ENCODE data around the gene GPR89A. TPM values are rescaled to one million over a fixed set of nuclear protein-coding genes. Genes with fewer than 3 reads are reported as not detected.

The GPR89A gene
- total and polyA plus RNA-seq, 8 donors = 5.8 to 60.6 (median 14.6) TPM

GRCh38 chr1:145696630-145696960 lies 88.8 kb downstream of the GPR89A start:
- no peak for DNase-seq
- H3K36me3 ChIP-seq = no peaks in the 10 kb centered on the region
- no peaks in the 10 kb centered on the region for H3K9me3 ChIP-seq
- WGBS, 5 donors = 86 to 96% (median 91%) methylated on average over 3 of the region's 3 CpGs
- H3K27me3 ChIP-seq = no peaks in the 10 kb centered on the region
- TF ChIP-seq POLR2AphosphoS5 (IDR thresholded peaks at IDR 0.05) (no peak), CTCF (IDR thresholded peaks at IDR 0.05) (no peak), POLR2A (IDR thresholded peaks at IDR 0.05) (no peak), EP300 (IDR thresholded peaks at IDR 0.05) (no peak)
- no peaks in the 10 kb centered on the region for H3K4me1 ChIP-seq
- H3K27ac ChIP-seq = no peak overlapping the region
- intact Hi-C loops (cut with DNase I; ENCODE audit: low total_unique reads) = no loop called here
- no peak overlapping the region for H3K4me3 ChIP-seq

GRCh38 chr1:145701306-145701862 lies 93.6 kb downstream of the GPR89A start:
- DNase-seq = no peak
- Histone ChIP-seq H3K36me3 (no peaks in the 10 kb centered on the region), H3K9me3 (no peaks in the 10 kb centered on the region), H3K4me3 (no peak overlapping the region), H3K4me1 (no peaks in the 10 kb centered on the region), H3K27ac (no peak overlapping the region), H3K27me3 (no peaks in the 10 kb centered on the region)
- WGBS, 5 donors = 74 to 89% (median 86%) methylated on average over 2 of the region's 2 CpGs
- intact Hi-C loops (cut with DNase I; ENCODE audit: low total_unique reads) = no loop called here
- TF ChIP-seq POLR2A (IDR thresholded peaks at IDR 0.05) (no peak), POLR2AphosphoS5 (IDR thresholded peaks at IDR 0.05) (no peak), EP300 (IDR thresholded peaks at IDR 0.05) (no peak), CTCF (IDR thresholded peaks at IDR 0.05) (no peak)

DNA sequence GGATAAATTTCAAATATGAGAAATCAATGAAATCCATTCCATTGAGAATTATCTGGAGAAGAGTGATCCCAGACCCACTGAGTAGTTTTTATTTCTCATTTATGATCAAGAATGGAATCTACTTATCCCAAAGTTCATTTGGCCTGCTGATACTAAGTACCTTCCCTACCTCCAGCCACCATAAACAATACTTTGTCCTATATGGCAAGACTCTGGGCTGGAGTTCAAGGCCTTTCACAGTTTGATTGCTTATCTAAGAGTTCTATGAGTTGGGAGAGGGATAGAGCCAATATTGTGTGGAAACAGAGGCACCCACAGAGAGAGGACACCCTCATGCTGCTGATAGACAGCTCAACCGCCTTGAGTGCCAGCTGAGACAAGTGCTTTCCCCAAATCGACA lies 94.3 kb downstream of the GPR89A start:
- no peaks in the 10 kb centered on the region for H3K4me1 ChIP-seq
- 74 to 92% (median 85%) methylated on average over 2 of the region's 2 CpGs for WGBS, 5 donors
- H3K27ac ChIP-seq = no peak overlapping the region
- no peak for TF ChIP-seq CTCF (IDR thresholded peaks at IDR 0.05)
- TF ChIP-seq POLR2AphosphoS5 (IDR thresholded peaks at IDR 0.05) = no peak
- TF ChIP-seq EP300 (IDR thresholded peaks at IDR 0.05) = no peak
- TF ChIP-seq POLR2A (IDR thresholded peaks at IDR 0.05) = no peak
- H3K36me3 ChIP-seq = no peaks in the 10 kb centered on the region
- H3K4me3 ChIP-seq = no peak overlapping the region
- DNase-seq = no peak
- H3K9me3 ChIP-seq = no peaks in the 10 kb centered on the region
- intact Hi-C loops (cut with DNase I; ENCODE audit: low total_unique reads) = no loop called here
- no peaks in the 10 kb centered on the region for H3K27me3 ChIP-seq

DNA sequence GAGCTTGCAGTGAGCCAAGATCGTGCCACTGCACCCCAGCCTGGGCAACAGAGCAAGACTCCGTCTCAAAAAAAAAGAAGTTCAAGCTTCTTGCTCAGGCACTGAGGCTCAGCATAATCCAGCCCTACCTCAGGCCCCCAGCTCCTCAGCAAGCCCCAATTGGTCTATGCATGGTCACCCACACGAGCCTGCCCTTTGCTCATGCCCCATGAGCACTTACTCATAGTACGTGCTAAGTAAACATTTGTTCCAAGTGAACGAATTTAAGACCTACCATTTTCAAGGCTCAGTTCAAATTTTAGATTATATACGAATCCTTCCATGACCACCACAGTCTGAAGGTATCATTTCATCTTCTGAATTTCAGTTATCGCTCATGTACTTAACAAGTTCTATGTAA lies 95.0 kb downstream of the GPR89A start:
- Histone ChIP-seq H3K36me3 (no peaks in the 10 kb centered on the region), H3K27ac (no peak overlapping the region), H3K9me3 (no peaks in the 10 kb centered on the region), H3K4me3 (no peak overlapping the region), H3K4me1 (peaks cover 0 to 5% (median 0%) of the 10 kb centered on the region in 4 donors), H3K27me3 (no peaks in the 10 kb centered on the region)
- intact Hi-C loops (cut with DNase I; ENCODE audit: low total_unique reads) = no loop called here
- no peak for TF ChIP-seq POLR2A (IDR thresholded peaks at IDR 0.05)
- TF ChIP-seq CTCF (IDR thresholded peaks at IDR 0.05) = no peak
- TF ChIP-seq EP300 (IDR thresholded peaks at IDR 0.05) = no peak
- no peak for TF ChIP-seq POLR2AphosphoS5 (IDR thresholded peaks at IDR 0.05)
- 84 to 87% (median 86%) methylated on average over 7 of the region's 7 CpGs for WGBS, 5 donors
- no peak for DNase-seq

All from stomach (tissue), 9 donors.